D721Med (cell line): Measurements from ENCODE around the gene MAB21L2.
A peak's percentile ranks its signal among the peaks of the same experiment; 100 is the strongest.

Experiments used
- DNase-seq: peaks from one replicate; pipeline ENCODE4 v3.0.0; 2011; ENCODE audit warnings: low spot score; ENCODE audit not compliant: insufficient read length
- FAIRE-seq: peaks from 2 replicates; lab custom pipeline; 2011; peaks lifted over from hg19 to GRCh38; lab: Jason Lieb, UNC
- TF ChIP-seq, protein P1 (sequence below): IDR thresholded peaks from 2 replicates; pipeline ENCODE4 v1.5.1; 2012; ENCODE audit warnings: mild to moderate bottlenecking, control low read depth; ENCODE audit not compliant: insufficient read depth; ENCODE audit errors: missing control alignments

Gene MAB21L2

DNA sequence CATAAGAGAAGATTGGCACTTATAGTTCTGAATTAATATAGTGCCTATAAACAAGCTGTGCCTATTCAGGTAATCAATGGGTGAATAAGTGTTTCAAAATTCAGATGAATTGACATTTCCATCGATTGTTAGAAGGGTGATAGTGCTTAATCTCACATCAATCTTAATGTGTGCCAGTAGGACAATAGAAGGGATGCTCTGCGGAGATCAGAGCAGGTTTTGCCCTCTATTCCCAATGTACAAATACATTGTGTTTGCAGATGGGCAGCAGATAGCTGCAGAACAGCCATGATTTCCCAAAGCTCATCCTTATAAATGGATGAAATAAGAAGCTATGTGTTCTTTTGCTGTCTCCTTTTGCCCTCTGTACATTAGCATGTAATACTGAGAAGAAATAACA, 7.2 kb downstream of the MAB21L2 start:
- TF ChIP-seq, protein P1, sequence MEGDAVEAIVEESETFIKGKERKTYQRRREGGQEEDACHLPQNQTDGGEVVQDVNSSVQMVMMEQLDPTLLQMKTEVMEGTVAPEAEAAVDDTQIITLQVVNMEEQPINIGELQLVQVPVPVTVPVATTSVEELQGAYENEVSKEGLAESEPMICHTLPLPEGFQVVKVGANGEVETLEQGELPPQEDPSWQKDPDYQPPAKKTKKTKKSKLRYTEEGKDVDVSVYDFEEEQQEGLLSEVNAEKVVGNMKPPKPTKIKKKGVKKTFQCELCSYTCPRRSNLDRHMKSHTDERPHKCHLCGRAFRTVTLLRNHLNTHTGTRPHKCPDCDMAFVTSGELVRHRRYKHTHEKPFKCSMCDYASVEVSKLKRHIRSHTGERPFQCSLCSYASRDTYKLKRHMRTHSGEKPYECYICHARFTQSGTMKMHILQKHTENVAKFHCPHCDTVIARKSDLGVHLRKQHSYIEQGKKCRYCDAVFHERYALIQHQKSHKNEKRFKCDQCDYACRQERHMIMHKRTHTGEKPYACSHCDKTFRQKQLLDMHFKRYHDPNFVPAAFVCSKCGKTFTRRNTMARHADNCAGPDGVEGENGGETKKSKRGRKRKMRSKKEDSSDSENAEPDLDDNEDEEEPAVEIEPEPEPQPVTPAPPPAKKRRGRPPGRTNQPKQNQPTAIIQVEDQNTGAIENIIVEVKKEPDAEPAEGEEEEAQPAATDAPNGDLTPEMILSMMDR = no peak
- peak; percentile 72 for FAIRE-seq
- no peak for DNase-seq

DNA sequence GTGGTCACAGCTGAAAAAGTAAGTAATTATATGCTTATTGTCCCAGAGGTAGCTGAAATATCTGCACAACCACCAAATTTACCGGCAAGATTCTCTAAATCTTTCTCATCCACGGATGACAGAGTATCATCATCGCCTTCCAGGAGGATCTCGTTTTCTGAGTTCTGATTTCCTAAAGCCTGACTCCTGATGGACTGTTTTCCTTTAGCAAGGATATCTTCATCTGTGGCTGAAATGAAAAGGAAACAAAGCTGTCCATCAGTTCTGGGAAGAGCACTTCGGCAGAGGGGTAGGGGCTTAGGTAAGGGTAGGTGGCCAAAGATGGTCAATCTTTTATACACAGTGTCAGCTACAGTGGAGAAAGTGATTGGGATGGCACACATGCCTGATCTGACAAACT, 8.7 kb downstream of the MAB21L2 start:
- TF ChIP-seq, protein P1 = no peak
- DNase-seq (no peak), FAIRE-seq (no peak)

DNA sequence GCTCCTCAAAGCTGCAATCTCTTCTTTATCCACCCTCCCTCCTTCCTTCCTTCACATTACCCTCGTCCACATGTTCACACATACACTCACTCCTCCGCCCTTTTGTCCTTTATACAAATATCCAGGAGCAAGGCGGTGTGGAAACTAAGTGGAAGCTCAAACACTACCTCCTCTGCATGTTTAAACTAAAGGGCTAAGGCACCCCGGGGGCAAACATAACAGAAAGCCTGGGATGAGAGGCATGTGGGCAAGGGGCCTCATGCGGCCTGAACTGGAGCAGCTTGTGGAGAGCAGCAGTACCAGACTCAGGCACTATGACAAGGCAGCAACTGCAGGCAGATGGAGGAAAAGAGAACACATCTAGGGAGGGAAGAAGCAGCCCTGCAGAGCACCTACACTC, 9.5 kb downstream of the MAB21L2 start:
- FAIRE-seq (no peak), DNase-seq (no peak)
- TF ChIP-seq, protein P1 = no peak

DNA sequence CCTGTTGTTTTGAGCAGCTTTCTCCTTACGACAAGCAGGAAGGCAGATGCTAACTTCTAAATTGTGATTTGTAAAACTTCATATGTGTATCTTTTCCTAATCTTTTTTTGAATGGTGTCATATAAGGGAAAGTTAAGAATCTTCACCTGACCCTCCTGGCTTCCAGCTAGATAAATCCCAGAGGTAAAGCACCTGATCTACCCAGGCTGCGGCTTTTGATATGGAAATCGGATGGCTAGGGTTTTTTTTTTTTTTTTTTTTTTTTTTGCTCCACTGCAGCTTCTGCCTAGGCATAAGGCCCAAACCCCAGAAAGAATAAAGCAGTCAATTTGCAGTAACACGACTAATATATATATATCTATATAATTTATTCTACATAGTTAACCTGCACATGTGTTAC, 10.0 kb downstream of the MAB21L2 start:
- TF ChIP-seq, protein P1 = no peak
- DNase-seq (no peak), FAIRE-seq (no peak)

DNA sequence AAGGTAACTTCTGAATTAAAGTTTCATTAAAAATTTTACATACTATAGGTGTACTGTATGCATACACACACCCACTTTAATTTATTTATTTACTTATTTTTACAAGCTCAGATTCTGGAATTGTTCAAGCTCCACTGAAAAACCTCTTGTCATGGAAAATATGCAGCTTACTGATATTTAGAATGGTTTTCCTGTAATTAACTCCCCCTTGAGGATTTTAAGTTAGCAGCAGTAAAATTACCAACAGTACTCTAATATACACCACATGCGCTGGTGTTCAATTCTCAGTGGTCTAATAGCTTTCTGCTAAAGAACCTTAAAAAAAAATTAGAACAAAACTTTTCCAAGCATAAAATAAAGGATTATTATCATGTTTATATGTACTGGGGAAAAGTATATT, 12.0 kb downstream of the MAB21L2 start:
- no peak for DNase-seq
- TF ChIP-seq, protein P1 = peak; percentile 19
- no peak for FAIRE-seq

DNA sequence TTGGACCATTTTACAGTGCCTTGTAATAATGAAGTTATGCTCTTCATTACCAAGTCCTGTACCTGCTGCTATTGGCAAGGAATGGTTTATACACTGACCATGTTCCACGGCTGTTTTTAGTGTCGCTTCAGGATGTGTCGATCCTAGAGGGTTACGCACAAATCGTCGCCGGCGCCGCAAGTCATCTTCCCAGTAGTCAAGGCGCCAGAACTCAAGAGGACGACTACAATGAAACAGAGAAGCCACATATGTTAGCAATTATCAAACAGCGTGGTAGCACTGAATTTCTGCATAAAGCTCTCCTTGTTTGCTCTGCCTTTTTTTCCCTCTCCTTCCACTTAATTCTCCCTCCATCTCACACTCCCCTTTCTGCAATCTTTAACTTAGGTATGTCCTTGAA, 17.0 kb downstream of the MAB21L2 start:
- TF ChIP-seq, protein P1 = no peak
- DNase-seq (no peak), FAIRE-seq (no peak)

DNA sequence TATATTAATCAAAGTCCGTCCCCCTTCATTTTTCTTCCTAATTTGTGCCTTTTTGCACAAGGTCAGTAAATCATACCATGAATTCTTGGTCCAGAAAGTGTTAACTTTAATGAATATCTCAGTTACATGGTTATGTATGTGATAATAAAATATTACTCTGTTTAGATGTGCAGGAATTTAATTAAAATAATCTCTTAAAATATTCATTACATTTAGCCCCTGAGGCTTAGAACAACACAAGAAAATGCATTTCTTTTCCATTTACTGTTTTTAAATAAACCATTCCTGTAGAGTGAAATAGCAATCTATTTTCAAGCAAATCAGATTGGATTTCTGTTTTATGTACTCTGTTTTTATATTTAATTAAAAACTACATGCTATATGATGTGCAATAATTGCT, 17.6 kb downstream of the MAB21L2 start:
- TF ChIP-seq, protein P1 = no peak
- DNase-seq = no peak
- no peak for FAIRE-seq
